NCI-H82 treated with DMSO at 0.1 percent for 48 hours (cell line): ENCODE measurements around the gene DOK3.

Experiments used
- DNase-seq: peaks from one replicate; lab custom pipeline; 2025; ENCODE audit not compliant: unreplicated experiment; lab: John Stamatoyannopoulos, UW

DOK3 gene

GRCh38 chr5:177469750-177470525 lies 39.7 kb downstream of the DOK3 start:
- DNase-seq, result no peak

GRCh38 chr5:177468685-177469628 lies 40.7 kb downstream of the DOK3 start:
- no peak for DNase-seq

GRCh38 chr5:177468329-177468684 lies 41.3 kb downstream of the DOK3 start:
- no peak for DNase-seq

- DNase-seq, result no peak
Measured at GRCh38 chr5:177467436-177467835, 42.2 kb downstream of the DOK3 start.

- DNase-seq, result no peak
Measured at GRCh38 chr5:177466861-177467260, 42.8 kb downstream of the DOK3 start.

- DNase-seq, result no peak
Measured at GRCh38 chr5:177465044-177465443, 44.6 kb downstream of the DOK3 start.

GRCh38 chr5:177462021-177462670 lies 47.5 kb downstream of the DOK3 start:
- DNase-seq, result no peak

GRCh38 chr5:177459819-177460628 lies 49.6 kb downstream of the DOK3 start:
- DNase-seq, result no peak

GRCh38 chr5:177459357-177459756 lies 50.3 kb downstream of the DOK3 start:
- no peak for DNase-seq

GRCh38 chr5:177458912-177459350 lies 50.7 kb downstream of the DOK3 start:
- DNase-seq, result no peak

- DNase-seq, result no peak
Measured at GRCh38 chr5:177457852-177458681, 51.6 kb downstream of the DOK3 start.

- peak; percentile 86 for DNase-seq
Measured at GRCh38 chr5:177456976-177457851, 52.4 kb downstream of the DOK3 start.

- no peak for DNase-seq
Measured at GRCh38 chr5:177456591-177456964, 53.0 kb downstream of the DOK3 start.

- peak; percentile 70 for DNase-seq
Measured at GRCh38 chr5:177455661-177456590, 53.7 kb downstream of the DOK3 start.

- DNase-seq, result peak; percentile 56
Measured at GRCh38 chr5:177455036-177455660, 54.5 kb downstream of the DOK3 start.

- DNase-seq, result peak; percentile 56
Measured at GRCh38 chr5:177454397-177455035, 55.1 kb downstream of the DOK3 start.

- DNase-seq, result no peak
Measured at GRCh38 chr5:177453852-177454396, 55.7 kb downstream of the DOK3 start.
